Pancreas (tissue), 10 donors: ENCODE results near the gene LAMTOR4. TPM values are rescaled to one million over a fixed set of nuclear protein-coding genes. Genes with fewer than 3 reads are reported as not detected.
"Not testable (repeated sequence)": the region's sequence is repeated elsewhere in the genome, so short reads cannot be mapped to it uniquely, and the experiment has no call there.

Source experiments
- ATAC-seq, 4 donors: fragments of 200-7000 bp; cut with Tn5 transposase; one replicate each; pipeline versions ENCODE4 v1.8.0 to v1.9.1; 2020; ENCODE audit warnings: mild to moderate bottlenecking in 4 of 4, moderate library complexity in 4 of 4
- DNase-seq, 6 donors: peaks; one replicate each; pipeline ENCODE4 v3.0.0-alpha.2; 2020
- FAIRE-seq: peaks from 2 replicates; lab custom pipeline; 2012; peaks lifted over from hg19 to GRCh38; lab: Jason Lieb, UNC
- H3K27ac ChIP-seq, 4 donors: fragments of 200-600 bp; sonication (generic); 1 replicate in 3 of 4; 2 replicates in 1 of 4; pipeline versions ENCODE4 v1.5.0 to v1.8.0; 2020
- H3K27me3 ChIP-seq, 4 donors: fragments of 200-600 bp; one replicate each; pipeline ENCODE4 v1.8.0; 2021
- H3K36me3 ChIP-seq, 3 donors: fragments of 200-600 bp; sonication (generic) in 1 of 3; one replicate each; pipeline versions ENCODE4 v1.5.0 to v1.8.0; 2020 to 2021
- H3K4me1 ChIP-seq, 3 donors: fragments of 200-600 bp; one replicate each; pipeline ENCODE4 v1.8.0; 2021
- H3K4me3 ChIP-seq, 4 donors: fragments of 200-600 bp; sonication (generic) in 2 of 4; one replicate each; pipeline versions ENCODE4 v1.5.0 to v1.8.0; 2020 to 2021
- H3K9me3 ChIP-seq, 4 donors: fragments of 200-600 bp; one replicate each; pipeline ENCODE4 v1.8.0; 2021
- CTCF ChIP-seq, 4 donors: fragments of 200-600 bp; sonication (generic) in 3 of 4; IDR thresholded peaks; one replicate each; pipeline versions ENCODE4 v1.5.0 to v1.8.0; 2021; ENCODE audit warnings: antibody characterized with exemption in 4 of 4
- WGBS, 2 donors: extraction: QIAGEN DNeasy Blood & Tissue Kit; methylation state at CpG; one replicate each; pipeline ENCODE4 v1.1.7; 2013; 5-methylcytosine and 5-hydroxymethylcytosine counted together
- intact Hi-C, 3 donors: fragments of 100-400 bp; cut with DNase I; formaldehyde crosslinking; loops; one replicate each; pipeline versions ENCODE4 v1.11.1 to v1.14.2; 2022
- polyA plus RNA-seq, 2 donors: library from polyadenylated mRNA; stranded (reverse); fragments of 200-250 nt; gene quantifications; one replicate each; pipeline ENCODE4 v1.2.3, GENCODE V29; 2013
- total RNA-seq, 6 donors: library from RNA; stranded (reverse); fragmentation: NEBNext Ultra II Directional in 4 of 6; extraction: Animal tissue kit (Norgen Biotek cat#: 25700) in 4 of 6; gene quantifications; one replicate each; pipeline versions ENCODE4 v1.2.1 to v1.2.4, GENCODE V29; 2021 to 2023
- donor health status: healthy with polysubstance abuse.
- donor health status: DM: no; HTN: no; CAD: no; lungs with moderate emphysema.
- donor health status: DM: no; HTN: no; CAD: no.
- donor health status: control.
- donor health status: control.
- donor health status: Bipolar disorder and iron deficiency.
- donor health status: DM: yes; HTN: yes; CAD: no.
- donor health status: DM: no; HTN: no; CAD: no.
- donor health status: DM: no; HTN: no; CAD: no.
- donor health status: DM: yes; HTN: yes; CAD: no.

Gene LAMTOR4
- total and polyA plus RNA-seq, 8 donors: 43.8 to 209 (median 55.6) TPM

GRCh38 chr7:100126931-100127865 is 21.5 kb upstream of the LAMTOR4 start, which contains the start of gene MBLAC1:
TSS of gene MBLAC1 (plus strand) at chr7:100126967. CDS start at chr7:100127396, 429 bp downstream.
- WGBS, 2 donors: 0 to 1% methylated on average over 68 to 85 of the region's 85 CpGs
- ATAC-seq: peak; percentile 90 to 96 (median 92)
- intact Hi-C loops: no loop called here

GRCh38 chr7:100127866-100128636 is 20.7 kb upstream of the LAMTOR4 start:
- no peaks in the 10 kb centered on the region for H3K9me3 ChIP-seq
- peak in 2 of 6 donors; percentile 30 to 81 for DNase-seq
- intact Hi-C loops: no loop called here

More at GRCh38 chr7:100126931-100127865, 21.5 kb upstream of the LAMTOR4 start, which contains the start of gene MBLAC1:
- peak; percentile 88 to 92 (median 90) for DNase-seq
- TF ChIP-seq CTCF (IDR thresholded peaks at IDR 0.05): no peak
- no peak for FAIRE-seq
- Histone ChIP-seq H3K36me3 (no peaks in the 10 kb centered on the region), H3K9me3 (no peaks in the 10 kb centered on the region), H3K27ac (peak within 1 kb of the TSS; percentile 84 to 94 (median 89)), H3K27me3 (no peaks in the 10 kb centered on the region), H3K4me3 (peak within 1 kb of the TSS; percentile 54 to 98 (median 94)), H3K4me1 (peaks cover 0 to 14% (median 8%) of the 10 kb centered on the region in 3 donors)

GRCh38 chr7:100128637-100128963 is 20.1 kb upstream of the LAMTOR4 start:
- WGBS, 2 donors: 50 to 56% methylated on average over 1 of the region's 1 CpG
- H3K27me3 ChIP-seq: no peaks in the 10 kb centered on the region
- peaks cover 0 to 14% (median 8%) of the 10 kb centered on the region in 3 donors for H3K4me1 ChIP-seq
- no peaks in the 10 kb centered on the region for H3K36me3 ChIP-seq
- FAIRE-seq (no peak), DNase-seq (no peak), ATAC-seq (no peak)
- H3K9me3 ChIP-seq: no peaks in the 10 kb centered on the region
- no peak overlapping the region for H3K4me3 ChIP-seq
- intact Hi-C loops: no loop called here
- no peak overlapping the region for H3K27ac ChIP-seq
- no peak for TF ChIP-seq CTCF (IDR thresholded peaks at IDR 0.05)

More at GRCh38 chr7:100127866-100128636, 20.7 kb upstream of the LAMTOR4 start:
- 3 to 8% methylated on average over 25 to 37 of the region's 37 CpGs for WGBS, 2 donors
- H3K4me3 ChIP-seq: peak overlapping the region; percentile 54 to 98 (median 94)
- H3K27me3 ChIP-seq: no peaks in the 10 kb centered on the region
- ATAC-seq (peak in 1 of 4 donors; percentile 1), FAIRE-seq (no peak)
- H3K4me1 ChIP-seq: peaks cover 0 to 14% (median 8%) of the 10 kb centered on the region in 3 donors
- TF ChIP-seq CTCF (IDR thresholded peaks at IDR 0.05): no peak
- H3K27ac ChIP-seq: peak overlapping the region; percentile 84 to 94 (median 89)
- H3K36me3 ChIP-seq: no peaks in the 10 kb centered on the region

- H3K27me3 ChIP-seq, DNase-seq, ATAC-seq, H3K4me3 ChIP-seq, H3K36me3 ChIP-seq, H3K9me3 ChIP-seq, FAIRE-seq: not testable (repeated sequence)
- peak overlapping the region in 3 of 4 donors; percentile 41 to 78 (median 60) for H3K27ac ChIP-seq
- WGBS, 2 donors: 91 to 94% methylated on average over 1 of the region's 1 CpG
- intact Hi-C loops: loop anchor here in 1 of 3 donors (10.0 kb wide), 1 partner anchor 85 kb away; the partner anchor contains the start of gene PVRIG
- peaks cover 0 to 14% (median 8%) of the 10 kb centered on the region in 3 donors for H3K4me1 ChIP-seq
Observed at GRCh38 chr7:100130220-100130607, 18.5 kb upstream of the LAMTOR4 start.
